Activated effector memory CD4-positive, alpha-beta T cell treated with anti-CD3 and anti-CD28 coated beads, Interleukin-2, amount 50 U/mL, for 16 hours (primary cell): Measurements from ENCODE around the gene TBC1D1.

Source experiments
- DNase-seq: peaks from one replicate; pipeline ENCODE4 v3.0.0-alpha.2; 2020

TBC1D1 gene

GRCh38 chr4:38109370-38109769, 218.5 kb downstream of the TBC1D1 start:
- no peak for DNase-seq

- no peak for DNase-seq
Observed at GRCh38 chr4:38109896-38110295, 219.0 kb downstream of the TBC1D1 start.

- DNase-seq = no peak
Observed at GRCh38 chr4:38111024-38111423, 220.1 kb downstream of the TBC1D1 start.

GRCh38 chr4:38111717-38112116, 220.8 kb downstream of the TBC1D1 start:
- no peak for DNase-seq

GRCh38 chr4:38113132-38113531, 222.2 kb downstream of the TBC1D1 start:
- DNase-seq = no peak

GRCh38 chr4:38113551-38113950, 222.7 kb downstream of the TBC1D1 start:
- no peak for DNase-seq

- DNase-seq = no peak
Observed at GRCh38 chr4:38114386-38115150, 223.7 kb downstream of the TBC1D1 start.

GRCh38 chr4:38115601-38116000, 224.7 kb downstream of the TBC1D1 start:
- DNase-seq = no peak

- DNase-seq = no peak
Observed at GRCh38 chr4:38117591-38117990, 226.7 kb downstream of the TBC1D1 start.

GRCh38 chr4:38119668-38120385, 228.9 kb downstream of the TBC1D1 start:
- no peak for DNase-seq

- DNase-seq = no peak
Observed at GRCh38 chr4:38120772-38121171, 229.9 kb downstream of the TBC1D1 start.

GRCh38 chr4:38122060-38122459, 231.2 kb downstream of the TBC1D1 start:
- DNase-seq = no peak

- DNase-seq = no peak
Observed at GRCh38 chr4:38123555-38123954, 232.7 kb downstream of the TBC1D1 start.

- DNase-seq = no peak
Observed at GRCh38 chr4:38124961-38125360, 234.1 kb downstream of the TBC1D1 start.

GRCh38 chr4:38125816-38126215, 234.9 kb downstream of the TBC1D1 start:
- DNase-seq = no peak

- peak; percentile 88 for DNase-seq
Observed at GRCh38 chr4:38128478-38129459, 237.9 kb downstream of the TBC1D1 start.

GRCh38 chr4:38129460-38130227, 238.8 kb downstream of the TBC1D1 start:
- DNase-seq = no peak

GRCh38 chr4:38130884-38131283, 240.0 kb downstream of the TBC1D1 start:
- DNase-seq = no peak

GRCh38 chr4:38131371-38132091, 240.6 kb downstream of the TBC1D1 start:
- DNase-seq = peak; percentile 90

GRCh38 chr4:38132107-38132673, 241.3 kb downstream of the TBC1D1 start:
- DNase-seq = peak; percentile 86
